WTC11 (cell line): ENCODE measurements around the gene CYP2A6. TPM values are rescaled to one million over a fixed set of nuclear protein-coding genes. Genes with fewer than 3 reads are reported as not detected.
A peak's percentile ranks its signal among the peaks of the same experiment; 100 is the strongest.

Experiments
- ATAC-seq: fragments of 200-7000 bp; cut with Tn5 transposase; 2 replicates; pipeline ENCODE4 v1.10.0; 2021; ENCODE audit warnings: mild to moderate bottlenecking, moderate library complexity
- CTCF ChIA-PET: fragments of 300-600 bp; sonication (Branson Sonifier 250); formaldehyde crosslinking; loops from one replicate; lab custom pipeline; 2021; ENCODE audit warnings: antibody characterized with exemption; lab: Charles Lee
- POLR2A ChIA-PET: fragments of 350-600 bp; sonication (Branson Sonifier 250); formaldehyde crosslinking; loops from one replicate; lab custom pipeline; 2021; ENCODE audit warnings: antibody characterized with exemption; lab: Charles Lee
- DNase-seq: peaks from one replicate; pipeline ENCODE4 v3.0.0; 2021; ENCODE audit warnings: low spot score
- H3K27ac Mint-ChIP-seq: 2 replicates; pipeline ENCODE4 v1.8.0; 2021; ENCODE audit warnings: mixed read lengths
- H3K27me3 Mint-ChIP-seq: 2 replicates; pipeline ENCODE4 v1.8.0; 2021; ENCODE audit warnings: low read depth, mild to moderate bottlenecking, moderate library complexity, mixed read lengths
- H3K36me3 Mint-ChIP-seq: 2 replicates; pipeline ENCODE4 v1.8.0; 2021; ENCODE audit warnings: mixed read lengths
- H3K4me1 Mint-ChIP-seq: 2 replicates; pipeline ENCODE4 v1.8.0; 2022; ENCODE audit warnings: mixed read lengths
- H3K4me3 Mint-ChIP-seq: 2 replicates; pipeline ENCODE4 v1.8.0; 2021; ENCODE audit warnings: mild to moderate bottlenecking, moderate library complexity, mixed read lengths
- H3K9me3 Mint-ChIP-seq: 2 replicates; pipeline ENCODE4 v1.8.0; 2021; ENCODE audit warnings: mixed read lengths
- CREB1 ChIP-seq: sonication (generic); formaldehyde crosslinking; IDR thresholded peaks from 2 replicates; pipeline ENCODE4 v1.8.0; 2023; ENCODE audit warnings: mild to moderate bottlenecking, missing genetic modification reagents
- E2F5 ChIP-seq: sonication (generic); formaldehyde crosslinking; IDR thresholded peaks from 2 replicates; pipeline ENCODE4 v1.8.1; 2022; ENCODE audit warnings: mild to moderate bottlenecking, moderate library complexity, missing genetic modification reagents
- ELF4 ChIP-seq: sonication (generic); formaldehyde crosslinking; IDR thresholded peaks from 2 replicates; pipeline ENCODE4 v1.8.1; 2022; ENCODE audit warnings: low read depth, mild to moderate bottlenecking, moderate library complexity, missing genetic modification reagents
- FOXP1 ChIP-seq: sonication (generic); formaldehyde crosslinking; IDR thresholded peaks from 2 replicates; pipeline ENCODE4 v1.8.0; 2022; ENCODE audit warnings: missing genetic modification reagents, mild to moderate bottlenecking, moderate library complexity, borderline replicate concordance
- GABPB1 ChIP-seq: sonication (generic); formaldehyde crosslinking; IDR thresholded peaks from 2 replicates; pipeline ENCODE4 v1.8.1; 2023; ENCODE audit warnings: mild to moderate bottlenecking, missing genetic modification reagents
- JUN ChIP-seq: sonication (generic); formaldehyde crosslinking; IDR thresholded peaks from 2 replicates; pipeline ENCODE4 v1.8.0; 2023; ENCODE audit warnings: mild to moderate bottlenecking, missing genetic modification reagents
- SOX15 ChIP-seq: fragments of 250-450 bp; sonication (Bioruptor Pico); IDR thresholded peaks from 2 replicates; pipeline ENCODE4 v1.9.0; 2021; ENCODE audit warnings: mild to moderate bottlenecking
- TCF7 ChIP-seq: sonication (generic); formaldehyde crosslinking; IDR thresholded peaks from 2 replicates; pipeline ENCODE4 v1.8.0; 2022; ENCODE audit warnings: mild to moderate bottlenecking, low read depth, missing genetic modification reagents, moderate library complexity
- TP53 ChIP-seq: sonication (generic); formaldehyde crosslinking; IDR thresholded peaks from 2 replicates; pipeline ENCODE4 v1.8.1; 2023; ENCODE audit warnings: mild to moderate bottlenecking, missing genetic modification reagents
- ZNF396 ChIP-seq: fragments of 250-450 bp; sonication (Bioruptor Pico); IDR thresholded peaks from 2 replicates; pipeline ENCODE4 v1.8.0; 2021; ENCODE audit warnings: mild to moderate bottlenecking, moderate library complexity, borderline replicate concordance
- ZNF416 ChIP-seq: fragments of 250-450 bp; sonication (Bioruptor Pico); IDR thresholded peaks from 2 replicates; pipeline ENCODE4 v1.9.0; 2021; ENCODE audit warnings: mild to moderate bottlenecking, inconsistent platforms
- ZNF512 ChIP-seq: sonication (generic); formaldehyde crosslinking; IDR thresholded peaks from 2 replicates; pipeline ENCODE4 v1.8.1; 2022; ENCODE audit warnings: missing genetic modification reagents, borderline replicate concordance
- total RNA-seq: library from RNA; stranded (reverse); gene quantifications from 3 replicates; pipeline ENCODE4 v1.2.3, GENCODE V29; 2021
- TF ChIP-seq, protein P1 (sequence below): sonication (generic); formaldehyde crosslinking; IDR thresholded peaks from 2 replicates; pipeline ENCODE4 v1.8.1; 2023; ENCODE audit warnings: mild to moderate bottlenecking, missing genetic modification reagents, moderate library complexity
- TF ChIP-seq, protein P2 (sequence below): sonication (generic); formaldehyde crosslinking; IDR thresholded peaks from 2 replicates; pipeline ENCODE4 v1.8.1; 2023; ENCODE audit warnings: mild to moderate bottlenecking, missing genetic modification reagents
- TF ChIP-seq, protein P3 (sequence below): sonication (generic); formaldehyde crosslinking; IDR thresholded peaks from 2 replicates; pipeline ENCODE4 v1.8.1; 2023; ENCODE audit warnings: mild to moderate bottlenecking, missing genetic modification reagents
- TF ChIP-seq, protein P4 (sequence below): sonication (generic); formaldehyde crosslinking; IDR thresholded peaks from 2 replicates; pipeline ENCODE4 v1.8.1; 2023; ENCODE audit warnings: mild to moderate bottlenecking, missing genetic modification reagents, borderline replicate concordance
- TF ChIP-seq, protein P5 (sequence below): sonication (generic); formaldehyde crosslinking; IDR thresholded peaks from 2 replicates; pipeline ENCODE4 v1.8.0; 2022; ENCODE audit warnings: mild to moderate bottlenecking, missing genetic modification reagents

CYP2A6 gene
- total RNA-seq, 1 experiment from 2014 or later = 0.28 TPM

- no peak for ATAC-seq
- ChIA-PET POLR2A (no interaction called here), CTCF (no interaction called here)
- Mint-ChIP-seq H3K9me3 (no peaks in the 10 kb centered on the region), H3K27me3 (peaks cover 21% of the 10 kb centered on the region), H3K4me1 (peaks cover 61% of the 10 kb centered on the region), H3K4me3 (peak overlapping the region; percentile 89), H3K36me3 (peaks cover 11% of the 10 kb centered on the region), H3K27ac (peak overlapping the region; percentile 91)
- no peak for DNase-seq
- TF ChIP-seq ZNF416 (CRISPR knock-in tag) (no peak), FOXP1 (CRISPR knock-in tag) (peak; percentile 49; the same call in 1 of the 2 replicates)
These were observed 40.7 kb downstream of the CYP2A6 start for GRCh38 chr19:40809358-40810086.

DNA sequence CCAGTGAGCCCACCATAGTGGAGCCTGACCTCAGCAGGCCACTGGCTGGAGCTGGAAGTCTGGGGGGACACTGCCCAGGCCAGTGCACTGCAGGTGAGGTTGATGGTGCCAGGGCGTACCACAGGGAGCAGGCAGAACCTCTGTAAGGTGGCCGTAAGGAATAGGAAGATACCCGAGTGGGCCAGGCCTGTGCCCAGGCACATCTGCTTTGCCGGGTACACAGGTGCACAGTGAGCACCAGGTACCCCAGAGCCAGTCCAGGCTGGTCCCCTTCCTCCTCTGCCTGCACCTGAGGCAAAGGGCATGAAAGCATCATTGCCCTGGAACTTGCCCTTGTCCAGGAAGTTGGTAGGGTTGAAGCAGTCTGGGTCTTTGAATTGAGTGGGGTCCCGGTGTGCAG, 41.8 kb downstream of the CYP2A6 start:
- H3K27ac Mint-ChIP-seq = peak overlapping the region; percentile 12; the same call in 1 of the 2 replicates
- H3K9me3 Mint-ChIP-seq = no peaks in the 10 kb centered on the region
- no peak for DNase-seq
- ATAC-seq = no peak
- peaks cover 13% of the 10 kb centered on the region for H3K27me3 Mint-ChIP-seq
- TF ChIP-seq ZNF396 (CRISPR knock-in tag) = no peak
- TF ChIP-seq GABPB1 (CRISPR knock-in tag) = no peak
- TF ChIP-seq ZNF512 (CRISPR knock-in tag) = no peak
- no peak for TF ChIP-seq ELF4 (CRISPR knock-in tag)
- TF ChIP-seq, protein P1, sequence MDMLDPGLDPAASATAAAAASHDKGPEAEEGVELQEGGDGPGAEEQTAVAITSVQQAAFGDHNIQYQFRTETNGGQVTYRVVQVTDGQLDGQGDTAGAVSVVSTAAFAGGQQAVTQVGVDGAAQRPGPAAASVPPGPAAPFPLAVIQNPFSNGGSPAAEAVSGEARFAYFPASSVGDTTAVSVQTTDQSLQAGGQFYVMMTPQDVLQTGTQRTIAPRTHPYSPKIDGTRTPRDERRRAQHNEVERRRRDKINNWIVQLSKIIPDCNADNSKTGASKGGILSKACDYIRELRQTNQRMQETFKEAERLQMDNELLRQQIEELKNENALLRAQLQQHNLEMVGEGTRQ (CRISPR knock-in tag) = no peak
- no peak for TF ChIP-seq ZNF416 (CRISPR knock-in tag)
- no peak for TF ChIP-seq CREB1 (CRISPR knock-in tag)
- no peak for TF ChIP-seq SOX15 (CRISPR knock-in tag)
- TF ChIP-seq, protein P2, sequence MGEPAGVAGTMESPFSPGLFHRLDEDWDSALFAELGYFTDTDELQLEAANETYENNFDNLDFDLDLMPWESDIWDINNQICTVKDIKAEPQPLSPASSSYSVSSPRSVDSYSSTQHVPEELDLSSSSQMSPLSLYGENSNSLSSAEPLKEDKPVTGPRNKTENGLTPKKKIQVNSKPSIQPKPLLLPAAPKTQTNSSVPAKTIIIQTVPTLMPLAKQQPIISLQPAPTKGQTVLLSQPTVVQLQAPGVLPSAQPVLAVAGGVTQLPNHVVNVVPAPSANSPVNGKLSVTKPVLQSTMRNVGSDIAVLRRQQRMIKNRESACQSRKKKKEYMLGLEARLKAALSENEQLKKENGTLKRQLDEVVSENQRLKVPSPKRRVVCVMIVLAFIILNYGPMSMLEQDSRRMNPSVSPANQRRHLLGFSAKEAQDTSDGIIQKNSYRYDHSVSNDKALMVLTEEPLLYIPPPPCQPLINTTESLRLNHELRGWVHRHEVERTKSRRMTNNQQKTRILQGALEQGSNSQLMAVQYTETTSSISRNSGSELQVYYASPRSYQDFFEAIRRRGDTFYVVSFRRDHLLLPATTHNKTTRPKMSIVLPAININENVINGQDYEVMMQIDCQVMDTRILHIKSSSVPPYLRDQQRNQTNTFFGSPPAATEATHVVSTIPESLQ (CRISPR knock-in tag) = no peak
- TF ChIP-seq, protein P3, sequence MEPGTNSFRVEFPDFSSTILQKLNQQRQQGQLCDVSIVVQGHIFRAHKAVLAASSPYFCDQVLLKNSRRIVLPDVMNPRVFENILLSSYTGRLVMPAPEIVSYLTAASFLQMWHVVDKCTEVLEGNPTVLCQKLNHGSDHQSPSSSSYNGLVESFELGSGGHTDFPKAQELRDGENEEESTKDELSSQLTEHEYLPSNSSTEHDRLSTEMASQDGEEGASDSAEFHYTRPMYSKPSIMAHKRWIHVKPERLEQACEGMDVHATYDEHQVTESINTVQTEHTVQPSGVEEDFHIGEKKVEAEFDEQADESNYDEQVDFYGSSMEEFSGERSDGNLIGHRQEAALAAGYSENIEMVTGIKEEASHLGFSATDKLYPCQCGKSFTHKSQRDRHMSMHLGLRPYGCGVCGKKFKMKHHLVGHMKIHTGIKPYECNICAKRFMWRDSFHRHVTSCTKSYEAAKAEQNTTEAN (CRISPR knock-in tag) = no peak
- TF ChIP-seq, protein P4, sequence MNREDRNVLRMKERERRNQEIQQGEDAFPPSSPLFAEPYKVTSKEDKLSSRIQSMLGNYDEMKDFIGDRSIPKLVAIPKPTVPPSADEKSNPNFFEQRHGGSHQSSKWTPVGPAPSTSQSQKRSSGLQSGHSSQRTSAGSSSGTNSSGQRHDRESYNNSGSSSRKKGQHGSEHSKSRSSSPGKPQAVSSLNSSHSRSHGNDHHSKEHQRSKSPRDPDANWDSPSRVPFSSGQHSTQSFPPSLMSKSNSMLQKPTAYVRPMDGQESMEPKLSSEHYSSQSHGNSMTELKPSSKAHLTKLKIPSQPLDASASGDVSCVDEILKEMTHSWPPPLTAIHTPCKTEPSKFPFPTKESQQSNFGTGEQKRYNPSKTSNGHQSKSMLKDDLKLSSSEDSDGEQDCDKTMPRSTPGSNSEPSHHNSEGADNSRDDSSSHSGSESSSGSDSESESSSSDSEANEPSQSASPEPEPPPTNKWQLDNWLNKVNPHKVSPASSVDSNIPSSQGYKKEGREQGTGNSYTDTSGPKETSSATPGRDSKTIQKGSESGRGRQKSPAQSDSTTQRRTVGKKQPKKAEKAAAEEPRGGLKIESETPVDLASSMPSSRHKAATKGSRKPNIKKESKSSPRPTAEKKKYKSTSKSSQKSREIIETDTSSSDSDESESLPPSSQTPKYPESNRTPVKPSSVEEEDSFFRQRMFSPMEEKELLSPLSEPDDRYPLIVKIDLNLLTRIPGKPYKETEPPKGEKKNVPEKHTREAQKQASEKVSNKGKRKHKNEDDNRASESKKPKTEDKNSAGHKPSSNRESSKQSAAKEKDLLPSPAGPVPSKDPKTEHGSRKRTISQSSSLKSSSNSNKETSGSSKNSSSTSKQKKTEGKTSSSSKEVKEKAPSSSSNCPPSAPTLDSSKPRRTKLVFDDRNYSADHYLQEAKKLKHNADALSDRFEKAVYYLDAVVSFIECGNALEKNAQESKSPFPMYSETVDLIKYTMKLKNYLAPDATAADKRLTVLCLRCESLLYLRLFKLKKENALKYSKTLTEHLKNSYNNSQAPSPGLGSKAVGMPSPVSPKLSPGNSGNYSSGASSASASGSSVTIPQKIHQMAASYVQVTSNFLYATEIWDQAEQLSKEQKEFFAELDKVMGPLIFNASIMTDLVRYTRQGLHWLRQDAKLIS (CRISPR knock-in tag) = no peak
- TF ChIP-seq, protein P5, sequence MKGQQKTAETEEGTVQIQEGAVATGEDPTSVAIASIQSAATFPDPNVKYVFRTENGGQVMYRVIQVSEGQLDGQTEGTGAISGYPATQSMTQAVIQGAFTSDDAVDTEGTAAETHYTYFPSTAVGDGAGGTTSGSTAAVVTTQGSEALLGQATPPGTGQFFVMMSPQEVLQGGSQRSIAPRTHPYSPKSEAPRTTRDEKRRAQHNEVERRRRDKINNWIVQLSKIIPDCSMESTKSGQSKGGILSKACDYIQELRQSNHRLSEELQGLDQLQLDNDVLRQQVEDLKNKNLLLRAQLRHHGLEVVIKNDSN (CRISPR knock-in tag) = no peak
- no peak for TF ChIP-seq TCF7 (CRISPR knock-in tag)
- TF ChIP-seq JUN (CRISPR knock-in tag) = no peak
- no peak for TF ChIP-seq E2F5 (CRISPR knock-in tag)
- no peak for TF ChIP-seq TP53
- CTCF ChIA-PET = interaction anchor here (0.9 to 4.8 kb wide), 5 partner anchors 8 to 146 kb away, joined by 5 to 71 read pairs (median 25); partner anchors contain the start of genes ACTMAP, MIA, RAB4B and SNRPA
- no peak overlapping the region for H3K4me3 Mint-ChIP-seq
- H3K4me1 Mint-ChIP-seq = peaks cover 67% of the 10 kb centered on the region
- H3K36me3 Mint-ChIP-seq = peaks cover 11% of the 10 kb centered on the region
- POLR2A ChIA-PET = interaction anchor here (2.7 kb wide), 1 partner anchor 58 kb away, joined by 15 read pairs; the partner anchor contains the start of genes ACTMAP and SNRPA
